Liver (tissue), 9 donors: ENCODE results near the gene CATSPER1. TPM values are rescaled to one million over a fixed set of nuclear protein-coding genes. Genes with fewer than 3 reads are reported as not detected.
A peak's percentile ranks its signal among the peaks of the same experiment; 100 is the strongest.

Source experiments
- DNase-seq: peaks from one replicate; pipeline ENCODE4 v3.0.0-alpha.2; 2017; ENCODE audit warnings: low spot score
- H3K27ac ChIP-seq, 2 donors: one replicate each; pipeline ENCODE4 v1.7.0; 2013; ENCODE audit warnings: inconsistent platforms in 2 of 2, low read length in 2 of 2, control low read depth in 1 of 2, low read depth in 1 of 2, mild to moderate bottlenecking in 1 of 2
- H3K27me3 ChIP-seq, 4 donors: one replicate each; pipeline versions ENCODE4 v1.6.1 to v1.7.0; 2013; ENCODE audit warnings: low read length in 3 of 4, inconsistent platforms in 1 of 4, mild to moderate bottlenecking in 1 of 4, moderate library complexity in 1 of 4; ENCODE audit not compliant: control insufficient read depth in 4 of 4, insufficient read depth in 4 of 4
- H3K36me3 ChIP-seq, 4 donors: one replicate each; pipeline versions ENCODE4 v1.6.1 to v1.7.0; 2013; ENCODE audit warnings: low read length in 3 of 4, mild to moderate bottlenecking in 3 of 4, low read depth in 1 of 4, moderate library complexity in 1 of 4; ENCODE audit not compliant: control insufficient read depth in 4 of 4, insufficient read depth in 3 of 4
- H3K4me1 ChIP-seq, 4 donors: one replicate each; pipeline versions ENCODE4 v1.6.1 to v1.7.0; 2013; ENCODE audit warnings: low read length in 3 of 4, mild to moderate bottlenecking in 3 of 4, moderate library complexity in 1 of 4; ENCODE audit not compliant: control insufficient read depth in 4 of 4, insufficient read depth in 4 of 4
- H3K4me3 ChIP-seq, 3 donors: one replicate each; pipeline versions ENCODE4 v1.6.1 to v1.7.0; 2013; ENCODE audit warnings: low read length in 3 of 3, control low read depth in 1 of 3, low read depth in 1 of 3, mild to moderate bottlenecking in 1 of 3
- H3K9ac ChIP-seq, 2 donors: one replicate each; pipeline ENCODE4 v1.7.0; 2013; ENCODE audit warnings: low read length in 2 of 2, mild to moderate bottlenecking in 2 of 2, moderate library complexity in 2 of 2, control low read depth in 1 of 2, low read depth in 1 of 2
- H3K9me3 ChIP-seq, 4 donors: one replicate each; pipeline versions ENCODE4 v1.6.1 to v1.7.0; 2013; ENCODE audit warnings: low read length in 3 of 4; ENCODE audit not compliant: control insufficient read depth in 4 of 4
- EGR1 ChIP-seq, 2 donors: IDR thresholded peaks; 2 replicates each; pipeline ENCODE4 v1.6.1; 2016 to 2018; ENCODE audit warnings: antibody characterized with exemption in 2 of 2, low read depth in 2 of 2
- FOXA2 ChIP-seq: IDR thresholded peaks from 2 replicates; pipeline ENCODE4 v1.6.1; 2016; ENCODE audit warnings: antibody characterized with exemption
- HNF4A ChIP-seq, 2 donors: conservative IDR thresholded peaks; 2 replicates each; pipeline ENCODE4 v1.6.1; 2016; ENCODE audit warnings: antibody characterized with exemption in 2 of 2, mild to moderate bottlenecking in 2 of 2
- JUND ChIP-seq, 2 donors: IDR thresholded peaks; 2 replicates each; pipeline ENCODE4 v1.6.1; 2016; ENCODE audit warnings: antibody characterized with exemption in 2 of 2
- NR2F2 ChIP-seq: IDR thresholded peaks from 2 replicates; pipeline ENCODE4 v1.6.1; 2016; ENCODE audit warnings: antibody characterized with exemption
- RAD21 ChIP-seq, 2 donors: IDR thresholded peaks; 2 replicates each; pipeline ENCODE4 v1.6.1; 2016; ENCODE audit warnings: antibody characterized with exemption in 2 of 2, mild to moderate bottlenecking in 2 of 2
- TAF1 ChIP-seq: conservative IDR thresholded peaks from 2 replicates; pipeline ENCODE4 v1.6.1; 2016; ENCODE audit warnings: antibody characterized with exemption, mild to moderate bottlenecking
- YY1 ChIP-seq: IDR thresholded peaks from 2 replicates; pipeline ENCODE4 v1.6.1; 2016; ENCODE audit warnings: antibody characterized with exemption, mild to moderate bottlenecking
- WGBS: extraction: QIAGEN DNeasy Blood & Tissue Kit; methylation state at CpG from one replicate; pipeline ENCODE4 v1.1.7; 2013; 5-methylcytosine and 5-hydroxymethylcytosine counted together
- polyA plus RNA-seq, 2 donors: library from polyadenylated mRNA; stranded (reverse) in 1 of 2; unstranded in 1 of 2; fragments of 200-250 nt in 1 of 2; fragments of >200 nt in 1 of 2; fragmentation: Nextera tagmentation in 1 of 2; extraction: Ambion mirVana in 1 of 2; gene quantifications; one replicate each; pipeline versions ENCODE4 v1.2.1 to v1.2.3, GENCODE V29; 2013 to 2015
- total RNA-seq, 2 donors: library from RNA; depleted of rRNA; stranded (reverse); fragments of >200 nt; gene quantifications; one replicate each; pipeline ENCODE4 v1.2.3, GENCODE V29; 2014
- TF ChIP-seq, protein P1 (sequence below): IDR thresholded peaks from 2 replicates; pipeline ENCODE4 v1.6.1; 2016; ENCODE audit warnings: antibody characterized with exemption
- TF ChIP-seq, protein P2 (sequence below): IDR thresholded peaks from 2 replicates; pipeline ENCODE4 v1.6.1; 2016; ENCODE audit warnings: antibody characterized with exemption
- TF ChIP-seq, protein P3 (sequence below): fragments of 150-350 bp; IDR thresholded peaks from 2 replicates; pipeline ENCODE4 v1.5.1; 2017; ENCODE audit warnings: improper control_type of control experiment, low read depth, low read length; ENCODE audit not compliant: missing input control
- TF ChIP-seq, protein P4 (sequence below): IDR thresholded peaks from 2 replicates; pipeline ENCODE4 v1.6.1; 2016; ENCODE audit warnings: antibody characterized with exemption
- donor health status: healthy.
- donor health status: healthy.
- donor health status: healthy.
- donor health status: healthy.
- donor health status: healthy.

Gene CATSPER1
- total and polyA plus RNA-seq, 4 donors, result 0.17 TPM; not detected in 3

DNA sequence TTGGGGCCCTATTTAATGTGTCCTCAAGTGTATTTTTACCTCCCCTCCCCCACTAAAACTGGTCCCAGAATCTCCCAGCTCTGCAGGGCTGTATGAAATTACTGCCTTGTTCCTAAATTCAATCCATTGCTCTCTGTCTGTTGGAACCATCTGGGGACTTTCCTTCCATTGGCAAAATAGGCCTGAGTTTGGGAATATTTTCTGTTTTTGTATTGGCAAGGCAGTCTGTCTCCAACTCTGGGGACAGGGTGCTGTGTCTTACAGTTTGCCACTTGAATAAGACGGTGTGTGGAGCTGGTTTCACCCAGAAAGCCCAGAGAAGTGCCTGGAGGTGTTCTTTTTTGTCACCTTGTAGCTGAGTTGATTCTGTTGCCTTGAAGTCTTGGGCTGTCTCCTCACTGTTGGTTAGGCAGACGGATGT lies 45.1 kb upstream of the CATSPER1 start:
- H3K9ac ChIP-seq, result peak overlapping the region; percentile 22 to 26
- WGBS, result 66% methylated on average over 2 of the region's 2 CpGs
- peak overlapping the region; percentile 70 to 73 for H3K27ac ChIP-seq
- peaks cover 7 to 21% (median 15%) of the 10 kb centered on the region in 4 donors for H3K36me3 ChIP-seq
- peak overlapping the region in 2 of 3 donors; percentile 71 to 75 for H3K4me3 ChIP-seq
- H3K4me1 ChIP-seq, result peaks cover 5 to 39% (median 27%) of the 10 kb centered on the region in 4 donors
- DNase-seq, result no peak
- no peaks in the 10 kb centered on the region for H3K27me3 ChIP-seq
- no peaks in the 10 kb centered on the region for H3K9me3 ChIP-seq
- TF ChIP-seq FOXA2 (no peak), TAF1 (no peak), RAD21 (IDR thresholded peaks at IDR 0.05) (no peak), EGR1 (IDR thresholded peaks at IDR 0.05; ENCODE audit: low read depth in 2 of 2) (no peak), JUND (IDR thresholded peaks at IDR 0.05) (no peak), YY1 (no peak), HNF4A (conservative IDR thresholded peaks at IDR 0.05) (no peak)
- TF ChIP-seq, protein P1, sequence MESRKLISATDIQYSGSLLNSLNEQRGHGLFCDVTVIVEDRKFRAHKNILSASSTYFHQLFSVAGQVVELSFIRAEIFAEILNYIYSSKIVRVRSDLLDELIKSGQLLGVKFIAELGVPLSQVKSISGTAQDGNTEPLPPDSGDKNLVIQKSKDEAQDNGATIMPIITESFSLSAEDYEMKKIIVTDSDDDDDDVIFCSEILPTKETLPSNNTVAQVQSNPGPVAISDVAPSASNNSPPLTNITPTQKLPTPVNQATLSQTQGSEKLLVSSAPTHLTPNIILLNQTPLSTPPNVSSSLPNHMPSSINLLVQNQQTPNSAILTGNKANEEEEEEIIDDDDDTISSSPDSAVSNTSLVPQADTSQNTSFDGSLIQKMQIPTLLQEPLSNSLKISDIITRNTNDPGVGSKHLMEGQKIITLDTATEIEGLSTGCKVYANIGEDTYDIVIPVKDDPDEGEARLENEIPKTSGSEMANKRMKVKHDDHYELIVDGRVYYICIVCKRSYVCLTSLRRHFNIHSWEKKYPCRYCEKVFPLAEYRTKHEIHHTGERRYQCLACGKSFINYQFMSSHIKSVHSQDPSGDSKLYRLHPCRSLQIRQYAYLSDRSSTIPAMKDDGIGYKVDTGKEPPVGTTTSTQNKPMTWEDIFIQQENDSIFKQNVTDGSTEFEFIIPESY, result no peak
- TF ChIP-seq, protein P2, sequence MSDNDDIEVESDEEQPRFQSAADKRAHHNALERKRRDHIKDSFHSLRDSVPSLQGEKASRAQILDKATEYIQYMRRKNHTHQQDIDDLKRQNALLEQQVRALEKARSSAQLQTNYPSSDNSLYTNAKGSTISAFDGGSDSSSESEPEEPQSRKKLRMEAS, result no peak
- TF ChIP-seq, protein P3, sequence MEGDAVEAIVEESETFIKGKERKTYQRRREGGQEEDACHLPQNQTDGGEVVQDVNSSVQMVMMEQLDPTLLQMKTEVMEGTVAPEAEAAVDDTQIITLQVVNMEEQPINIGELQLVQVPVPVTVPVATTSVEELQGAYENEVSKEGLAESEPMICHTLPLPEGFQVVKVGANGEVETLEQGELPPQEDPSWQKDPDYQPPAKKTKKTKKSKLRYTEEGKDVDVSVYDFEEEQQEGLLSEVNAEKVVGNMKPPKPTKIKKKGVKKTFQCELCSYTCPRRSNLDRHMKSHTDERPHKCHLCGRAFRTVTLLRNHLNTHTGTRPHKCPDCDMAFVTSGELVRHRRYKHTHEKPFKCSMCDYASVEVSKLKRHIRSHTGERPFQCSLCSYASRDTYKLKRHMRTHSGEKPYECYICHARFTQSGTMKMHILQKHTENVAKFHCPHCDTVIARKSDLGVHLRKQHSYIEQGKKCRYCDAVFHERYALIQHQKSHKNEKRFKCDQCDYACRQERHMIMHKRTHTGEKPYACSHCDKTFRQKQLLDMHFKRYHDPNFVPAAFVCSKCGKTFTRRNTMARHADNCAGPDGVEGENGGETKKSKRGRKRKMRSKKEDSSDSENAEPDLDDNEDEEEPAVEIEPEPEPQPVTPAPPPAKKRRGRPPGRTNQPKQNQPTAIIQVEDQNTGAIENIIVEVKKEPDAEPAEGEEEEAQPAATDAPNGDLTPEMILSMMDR, result no peak
- TF ChIP-seq, protein P4, sequence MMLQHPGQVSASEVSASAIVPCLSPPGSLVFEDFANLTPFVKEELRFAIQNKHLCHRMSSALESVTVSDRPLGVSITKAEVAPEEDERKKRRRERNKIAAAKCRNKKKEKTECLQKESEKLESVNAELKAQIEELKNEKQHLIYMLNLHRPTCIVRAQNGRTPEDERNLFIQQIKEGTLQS, result no peak

- no peak for TF ChIP-seq NR2F2
- TF ChIP-seq, protein P3, result no peak
- no peak for TF ChIP-seq FOXA2
- Histone ChIP-seq H3K27me3 (no peaks in the 10 kb centered on the region), H3K27ac (peak overlapping the region; percentile 70 to 73), H3K4me1 (peaks cover 5 to 40% (median 30%) of the 10 kb centered on the region in 4 donors), H3K9ac (peak overlapping the region; percentile 22 to 26), H3K9me3 (no peaks in the 10 kb centered on the region), H3K36me3 (peaks cover 7 to 25% (median 15%) of the 10 kb centered on the region in 4 donors), H3K4me3 (peak overlapping the region; percentile 43 to 75 (median 71))
- WGBS, result 12% methylated on average over 60 of the region's 60 CpGs
- no peak for DNase-seq
Observed at GRCh38 chr11:66070604-66071380, 44.5 kb upstream of the CATSPER1 start.
